ENCODE data around the gene ATXN7.

DNA sequence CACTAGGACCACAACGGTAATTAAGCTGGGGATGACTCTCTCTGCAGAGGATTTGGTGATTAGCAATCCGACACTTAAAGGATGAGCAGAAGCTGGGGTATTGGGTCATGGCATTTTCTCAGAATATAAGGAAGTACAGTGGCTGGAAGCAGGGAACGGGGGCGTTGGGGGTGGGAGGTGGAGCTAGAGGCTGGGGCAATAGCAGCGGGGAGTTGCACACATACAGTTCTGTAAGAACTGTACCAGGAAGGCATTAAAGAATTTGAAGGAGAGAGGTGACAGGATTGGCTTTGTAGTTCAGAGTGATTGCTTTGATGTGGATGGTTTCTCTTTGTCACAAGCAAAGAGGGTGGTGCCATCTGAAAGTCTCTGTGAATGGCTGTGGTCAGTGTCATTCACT lies 131.4 kb downstream of the ATXN7 start:
- no peak for TF ChIP-seq CTCF (IDR thresholded peaks at IDR 0.05)
- no peak for TF ChIP-seq POLR2A (IDR thresholded peaks at IDR 0.05)

Data from esophagus squamous epithelium (tissue), 4 donors.